GM12875 (cell line): Measurements from ENCODE around the gene ARHGEF39.

Experiments used
- H3K4me3 ChIP-seq: one replicate; pipeline ENCODE4 v1.5.1; 2011; ENCODE audit warnings: low read depth, low read length, control low read depth
- TF ChIP-seq, protein P1 (sequence below): IDR thresholded peaks from 2 replicates; pipeline ENCODE4 v1.5.1; 2011; ENCODE audit warnings: low read depth, mild to moderate bottlenecking, control low read depth, inconsistent platforms, low read length, moderate library complexity, borderline replicate concordance; ENCODE audit not compliant: insufficient read depth

Gene ARHGEF39

DNA sequence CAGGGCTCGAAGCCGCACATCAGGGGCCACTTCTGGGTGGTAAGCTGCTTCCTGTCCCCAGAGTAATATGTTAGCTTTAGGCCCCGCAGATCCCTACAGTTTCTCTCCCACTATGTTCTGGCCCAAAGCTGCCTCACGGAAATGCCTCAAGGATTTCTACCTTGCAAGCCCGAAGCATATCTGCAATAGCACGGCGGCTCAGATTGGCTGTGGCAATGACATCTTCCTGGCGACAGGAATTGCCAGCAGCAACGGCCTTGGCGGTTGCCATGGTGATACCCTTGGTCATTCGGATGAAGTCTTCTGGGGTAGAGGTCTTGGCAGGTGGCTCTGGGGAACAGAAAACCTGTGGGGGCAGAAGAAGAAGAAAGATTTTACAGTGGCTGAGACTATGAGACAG, 35.0 kb upstream of the ARHGEF39 start:
- TF ChIP-seq, protein P1, sequence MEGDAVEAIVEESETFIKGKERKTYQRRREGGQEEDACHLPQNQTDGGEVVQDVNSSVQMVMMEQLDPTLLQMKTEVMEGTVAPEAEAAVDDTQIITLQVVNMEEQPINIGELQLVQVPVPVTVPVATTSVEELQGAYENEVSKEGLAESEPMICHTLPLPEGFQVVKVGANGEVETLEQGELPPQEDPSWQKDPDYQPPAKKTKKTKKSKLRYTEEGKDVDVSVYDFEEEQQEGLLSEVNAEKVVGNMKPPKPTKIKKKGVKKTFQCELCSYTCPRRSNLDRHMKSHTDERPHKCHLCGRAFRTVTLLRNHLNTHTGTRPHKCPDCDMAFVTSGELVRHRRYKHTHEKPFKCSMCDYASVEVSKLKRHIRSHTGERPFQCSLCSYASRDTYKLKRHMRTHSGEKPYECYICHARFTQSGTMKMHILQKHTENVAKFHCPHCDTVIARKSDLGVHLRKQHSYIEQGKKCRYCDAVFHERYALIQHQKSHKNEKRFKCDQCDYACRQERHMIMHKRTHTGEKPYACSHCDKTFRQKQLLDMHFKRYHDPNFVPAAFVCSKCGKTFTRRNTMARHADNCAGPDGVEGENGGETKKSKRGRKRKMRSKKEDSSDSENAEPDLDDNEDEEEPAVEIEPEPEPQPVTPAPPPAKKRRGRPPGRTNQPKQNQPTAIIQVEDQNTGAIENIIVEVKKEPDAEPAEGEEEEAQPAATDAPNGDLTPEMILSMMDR: no peak
- no peak overlapping the region for H3K4me3 ChIP-seq

DNA sequence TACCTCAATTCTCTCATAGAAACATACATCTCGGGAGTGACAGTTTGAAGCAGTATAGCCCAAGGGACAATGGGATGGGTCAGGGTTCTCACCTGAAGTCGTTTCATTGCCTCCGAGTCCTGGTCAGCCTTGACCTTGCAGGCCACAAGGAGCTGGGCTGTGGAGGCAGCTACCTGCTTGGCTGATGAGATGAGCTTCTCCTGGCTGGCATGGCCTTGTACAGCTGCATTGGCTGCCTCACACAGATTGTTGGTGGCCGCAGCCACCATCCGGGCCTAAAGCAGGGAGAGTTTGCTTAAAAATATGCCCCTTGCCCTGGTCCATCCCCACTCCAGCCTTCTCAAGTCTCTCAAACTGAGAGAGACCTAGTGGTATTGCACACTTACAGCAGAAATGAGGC, 33.2 kb upstream of the ARHGEF39 start:
- TF ChIP-seq, protein P1: no peak
- no peak overlapping the region for H3K4me3 ChIP-seq

DNA sequence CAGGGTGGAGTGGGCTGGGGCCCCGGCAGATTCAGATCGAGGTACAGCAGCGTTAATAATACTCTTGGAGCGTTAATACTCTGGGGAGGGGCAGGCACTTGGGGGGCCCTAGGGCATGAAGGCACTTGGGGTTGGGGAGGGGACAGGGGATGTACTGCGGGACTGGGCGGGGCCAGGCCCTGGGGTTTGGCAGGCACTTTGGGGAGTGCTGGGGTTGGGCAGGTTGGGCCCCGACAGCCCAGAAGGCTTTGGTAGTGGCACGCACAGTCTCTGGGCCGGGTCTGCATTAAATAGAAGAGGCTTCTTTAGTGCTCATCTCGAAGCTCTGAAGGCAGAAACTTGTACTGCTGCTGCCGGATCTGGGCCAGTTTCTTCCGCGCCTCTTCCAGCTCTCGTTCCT, 32.5 kb upstream of the ARHGEF39 start:
- H3K4me3 ChIP-seq: no peak overlapping the region
- TF ChIP-seq, protein P1: no peak

DNA sequence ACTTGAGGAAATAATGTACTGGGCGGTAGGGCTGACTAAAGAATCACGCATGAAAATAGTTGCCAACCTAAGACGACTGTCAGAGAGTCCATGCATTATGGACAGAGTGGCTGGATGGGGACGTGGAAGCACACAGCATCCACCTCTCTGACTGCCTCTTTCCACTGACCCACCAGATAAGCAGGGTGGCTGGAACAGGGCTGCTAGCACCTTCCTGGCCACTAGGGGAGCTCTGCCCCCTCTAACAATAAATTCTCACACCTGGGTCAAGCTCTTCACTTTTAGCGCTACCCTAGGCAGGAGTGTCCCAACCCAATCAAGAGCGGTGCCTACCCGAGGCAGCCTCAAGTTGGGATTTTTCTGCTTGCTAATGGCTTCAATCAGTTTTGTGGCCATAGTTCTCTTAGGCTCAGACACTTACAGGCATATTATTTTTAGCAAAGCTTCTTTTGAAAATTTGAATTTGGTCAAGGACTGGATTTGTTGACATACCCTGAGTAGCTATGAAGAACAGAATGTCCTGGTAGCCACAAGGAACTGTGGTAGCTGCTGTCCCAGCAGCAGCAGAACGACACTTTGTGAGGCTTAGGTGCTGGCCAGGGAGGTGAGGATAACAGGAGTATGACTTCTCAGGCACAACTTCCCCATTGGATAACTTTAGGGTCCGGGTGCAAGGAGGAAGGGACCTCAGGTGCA, 31.7 kb upstream of the ARHGEF39 start:
- TF ChIP-seq, protein P1: peak; percentile 96
- no peak overlapping the region for H3K4me3 ChIP-seq

DNA sequence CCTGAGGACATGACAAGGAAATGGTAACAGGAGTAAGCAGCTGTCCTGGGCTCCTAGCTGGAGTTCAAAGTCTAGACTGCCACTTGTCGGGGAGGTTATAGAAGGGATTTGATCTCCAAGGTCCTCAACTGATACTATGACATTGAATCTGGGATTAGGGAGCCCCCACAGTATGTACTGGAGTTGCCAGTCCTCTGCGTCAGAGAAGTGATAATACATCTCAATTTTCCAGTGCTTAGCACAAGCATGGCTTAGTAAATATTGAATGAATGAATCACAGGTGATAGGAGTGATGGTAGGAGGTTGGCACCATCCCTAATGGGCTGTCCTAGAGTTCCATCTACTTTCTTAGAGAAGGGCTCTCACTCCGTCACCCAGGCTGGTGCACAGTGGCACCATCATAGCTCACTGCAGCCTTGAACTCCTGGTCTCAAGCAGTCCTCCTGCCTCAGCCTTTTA, 31.0 kb upstream of the ARHGEF39 start:
- H3K4me3 ChIP-seq: no peak overlapping the region
- TF ChIP-seq, protein P1: no peak

DNA sequence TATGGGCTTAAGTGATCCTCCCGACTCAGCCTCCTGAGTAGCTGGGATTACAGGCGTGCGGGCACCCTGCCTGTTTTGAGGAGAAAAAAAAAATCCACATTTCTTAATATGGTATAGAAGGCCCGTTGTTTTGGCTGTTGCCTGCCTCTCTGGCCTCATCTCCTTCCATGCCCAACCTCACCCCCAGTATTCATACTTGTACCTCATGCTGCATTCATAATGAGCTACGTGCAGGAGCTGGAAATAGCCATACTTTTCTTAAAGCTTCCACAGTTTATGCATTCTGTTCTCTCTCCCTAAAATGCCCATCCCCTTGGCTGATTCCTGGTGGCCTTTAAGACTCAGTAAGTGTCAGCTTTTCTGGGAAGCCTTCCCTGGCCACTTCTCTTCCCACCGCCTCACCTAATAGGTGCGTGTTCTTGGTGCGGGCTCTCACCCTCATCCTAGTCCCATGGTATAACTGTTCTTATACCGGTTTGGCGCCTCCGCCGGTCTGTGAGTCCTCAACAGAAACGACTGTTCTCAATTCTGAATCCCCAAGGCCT, 26.8 kb upstream of the ARHGEF39 start:
- H3K4me3 ChIP-seq: no peak overlapping the region
- TF ChIP-seq, protein P1: no peak

DNA sequence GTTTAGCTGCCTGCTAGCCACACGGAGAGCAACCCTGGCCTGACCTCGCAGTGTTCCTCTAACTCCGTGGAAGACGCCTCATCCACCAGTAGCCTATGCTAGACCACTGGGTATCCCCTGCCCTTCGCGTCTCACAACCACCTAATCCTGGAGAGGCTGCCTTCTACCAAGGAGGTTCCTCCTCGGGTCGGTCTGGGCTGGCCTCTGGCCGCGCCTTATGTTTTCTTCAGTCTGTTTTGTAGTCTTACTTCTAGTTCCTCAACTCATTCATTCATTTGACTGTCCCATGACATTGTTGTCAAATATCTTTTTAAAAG, 26.3 kb upstream of the ARHGEF39 start:
- TF ChIP-seq, protein P1: no peak

More for the DNA sequence above, 26.3 kb upstream of the ARHGEF39 start:
- H3K4me3 ChIP-seq: peak overlapping the region; percentile 66
